B cell (primary cell): Measurements from ENCODE around the gene ITGA3. TPM values are rescaled to one million over a fixed set of nuclear protein-coding genes. Genes with fewer than 3 reads are reported as not detected.

Experiments used
- ATAC-seq: fragments of 200-7000 bp; cut with Tn5 transposase; one replicate; pipeline ENCODE4 v1.10.0; 2021; ENCODE audit warnings: low read depth, mild to moderate bottlenecking, moderate number of reproducible peaks, moderate library complexity
- CTCF ChIA-PET: fragments of 350-600 bp; sonication (Branson Sonifier 250); formaldehyde crosslinking; loops from one replicate; lab custom pipeline; 2021; ENCODE audit warnings: antibody characterized with exemption, inconsistent platforms; lab: Charles Lee
- POLR2A ChIA-PET: fragments of 350-600 bp; sonication (Branson Sonifier 250); formaldehyde crosslinking; loops from one replicate; lab custom pipeline; 2021; ENCODE audit warnings: antibody characterized with exemption; lab: Charles Lee
- DNase-seq: peaks from one replicate; pipeline ENCODE4 v3.0.0; 2013
- H2AFZ ChIP-seq: 2 replicates; pipeline ENCODE4 v1.6.1; 2012; ENCODE audit warnings: mild to moderate bottlenecking, low read depth, low read length; ENCODE audit not compliant: insufficient read depth, poor library complexity, severe bottlenecking
- H3K27ac ChIP-seq, 2 donors: 1 replicate in 1 of 2; 2 replicates in 1 of 2; pipeline ENCODE4 v1.5.1; 2012 to 2013; ENCODE audit warnings: low read length in 2 of 2, mild to moderate bottlenecking in 2 of 2, moderate library complexity in 1 of 2
- H3K27me3 ChIP-seq, 4 experiments: fragments of 200-600 bp in 1 of 4; sonication (generic) in 1 of 4; replicated peaks in 1 of 4; 1 replicate in 2 of 4; 2 replicates in 2 of 4; pipeline versions ENCODE4 v1.6.1 to v1.7.0; 2013 to 2016; ENCODE audit warnings: low read length in 3 of 4, mild to moderate bottlenecking in 2 of 4, mixed read lengths in 1 of 4, moderate library complexity in 1 of 4; ENCODE audit not compliant: insufficient read depth in 4 of 4, control insufficient read depth in 3 of 4; ENCODE audit errors: control extremely low read depth in 1 of 4
- H3K36me3 ChIP-seq, 2 experiments: replicated peaks in 1 of 2; 1 replicate in 1 of 2; 2 replicates in 1 of 2; pipeline versions ENCODE4 v1.6.1 to v1.7.1; 2013; ENCODE audit warnings: low read length in 1 of 2; ENCODE audit not compliant: insufficient read depth in 2 of 2, control insufficient read depth in 1 of 2; ENCODE audit errors: control extremely low read depth in 1 of 2, extremely low read depth in 1 of 2
- H3K4me1 ChIP-seq, 2 donors: fragments of 200-600 bp in 1 of 2; sonication (generic) in 1 of 2; 1 replicate in 1 of 2; 2 replicates in 1 of 2; pipeline versions ENCODE4 v1.5.1 to v1.6.1; 2013 to 2017; ENCODE audit warnings: low read length in 2 of 2; ENCODE audit not compliant: control insufficient read depth in 2 of 2, insufficient read depth in 2 of 2
- H3K4me2 ChIP-seq: replicated peaks from 2 replicates; pipeline ENCODE3; 2012; ENCODE audit warnings: mild to moderate bottlenecking, low read depth, low read length; ENCODE audit not compliant: poor library complexity, severe bottlenecking
- H3K4me3 ChIP-seq, 5 experiments: fragments of 200-600 bp in 1 of 5; sonication (generic) in 1 of 5; 1 replicate in 3 of 5; 2 replicates in 2 of 5; pipeline versions ENCODE4 v1.5.1 to v1.7.0; 2011 to 2016; ENCODE audit warnings: low read length in 4 of 5, mild to moderate bottlenecking in 4 of 5, low read depth in 2 of 5, control low read depth in 1 of 5, moderate library complexity in 1 of 5; ENCODE audit not compliant: insufficient read depth in 1 of 5; ENCODE audit errors: control extremely low read depth in 1 of 5, extremely low read depth in 1 of 5
- H3K79me2 ChIP-seq: fragments of 200-600 bp; sonication (generic); one replicate; pipeline ENCODE4 v1.6.0; 2016; ENCODE audit warnings: low read length; ENCODE audit not compliant: control insufficient read depth, insufficient read depth
- H3K9ac ChIP-seq: fragments of 200-600 bp; sonication (generic); 2 replicates; pipeline ENCODE4 v1.6.1; 2017; ENCODE audit warnings: mild to moderate bottlenecking, low read length, moderate library complexity
- H3K9me3 ChIP-seq, 3 donors: one replicate each; pipeline versions ENCODE4 v1.6.1 to v1.7.1; 2013; ENCODE audit warnings: low read length in 2 of 3; ENCODE audit not compliant: control insufficient read depth in 2 of 3, insufficient read depth in 1 of 3; ENCODE audit errors: control extremely low read depth in 1 of 3
- H4K20me1 ChIP-seq: 2 replicates; pipeline ENCODE4 v1.6.0; 2012; ENCODE audit warnings: mild to moderate bottlenecking, low read length; ENCODE audit not compliant: insufficient read depth, control insufficient read depth, poor library complexity, severe bottlenecking
- H3K27ac Mint-ChIP-seq: one replicate; pipeline ENCODE4 v1.8.0; 2021; ENCODE audit warnings: mixed read lengths
- H3K27me3 Mint-ChIP-seq: one replicate; pipeline ENCODE4 v1.8.0; 2021; ENCODE audit warnings: mixed read lengths
- H3K4me1 Mint-ChIP-seq: one replicate; pipeline ENCODE4 v1.8.0; 2021; ENCODE audit warnings: mixed read lengths
- H3K4me3 Mint-ChIP-seq: one replicate; pipeline ENCODE4 v1.8.0; 2021; ENCODE audit warnings: mixed read lengths
- H3K9me3 Mint-ChIP-seq: one replicate; pipeline ENCODE4 v1.8.0; 2022; ENCODE audit warnings: mixed read lengths; ENCODE audit not compliant: insufficient read depth
- CTCF ChIP-seq: fragments of 200-600 bp; IDR thresholded peaks from one replicate; pipeline ENCODE4 v1.8.0; 2022; ENCODE audit warnings: antibody characterized with exemption, mild to moderate bottlenecking
- EZH2 ChIP-seq: IDR thresholded peaks from 2 replicates; pipeline ENCODE4 v1.6.1; 2012; ENCODE audit warnings: borderline replicate concordance, low read depth, mild to moderate bottlenecking, moderate library complexity, low read length; ENCODE audit not compliant: insufficient read depth, poor library complexity, severe bottlenecking
- WGBS: methylation state at CpG from one replicate; pipeline ENCODE4 v1.1.5; 2013; ENCODE audit warnings: missing lambda C conversion rate; ENCODE audit not compliant: insufficient coverage; 5-methylcytosine and 5-hydroxymethylcytosine counted together
- intact Hi-C: fragments of 100-400 bp; cut with micrococcal nuclease; formaldehyde crosslinking; loops from one replicate; pipeline ENCODE4 v1.10.0; 2022
- polyA plus RNA-seq: library from polyadenylated mRNA; depleted of rRNA; stranded (reverse); fragments of >200 nt; gene quantifications from 2 replicates; pipeline ENCODE4 v1.2.3, GENCODE V29; 2012
- total RNA-seq, 2 donors: library from RNA; stranded (reverse); fragments of 120-200 nt in 1 of 2; gene quantifications; 1 replicate in 1 of 2; 2 replicates in 1 of 2; pipeline versions ENCODE4 v1.2.3 to v1.2.4, GENCODE V29; 2013 to 2022

Gene ITGA3
- total and polyA plus RNA-seq, 2 donors (not counting 1 experiment from before 2014, with no cell fraction given) = 11.9 to 13.3 TPM

- no peak overlapping the region for H3K27ac ChIP-seq
- H3K27me3 Mint-ChIP-seq = peaks cover 33% of the 10 kb centered on the region
- H3K9me3 ChIP-seq = no peaks in the 10 kb centered on the region
- no peak overlapping the region for H2AFZ ChIP-seq
- no peaks in the 10 kb centered on the region for H3K4me1 Mint-ChIP-seq
- H3K36me3 ChIP-seq = no peaks in the 10 kb centered on the region
- intact Hi-C loops = no loop called here
- no peak for TF ChIP-seq CTCF
- TF ChIP-seq EZH2 = no peak
- WGBS = no CpG with 5 or more reads among the region's 5 CpGs
- H3K4me3 ChIP-seq = no peak overlapping the region
- no peak overlapping the region for H3K9ac ChIP-seq
- H3K9me3 Mint-ChIP-seq = no peaks in the 10 kb centered on the region
- peaks cover 0 to 23% (median 6%) of the 10 kb centered on the region in 4 experiments for H3K27me3 ChIP-seq
- DNase-seq (no peak), ATAC-seq (no peak)
- no peaks in the 10 kb centered on the region for H3K4me1 ChIP-seq
- H3K4me3 Mint-ChIP-seq = no peak overlapping the region
- POLR2A ChIA-PET = no interaction called here
- CTCF ChIA-PET = interaction anchor here (0.6 kb wide), 1 partner anchor 13 kb away, joined by 4 read pairs; no protein-coding TSS in a partner anchor
- no peak overlapping the region for H3K27ac Mint-ChIP-seq
- no peak overlapping the region for H3K4me2 ChIP-seq
- no peaks in the 10 kb centered on the region for H4K20me1 ChIP-seq
- H3K79me2 ChIP-seq = no peaks in the 10 kb centered on the region
Measured at GRCh38 chr17:50042211-50042610, 13.7 kb upstream of the ITGA3 start.

GRCh38 chr17:50043290-50044148 lies 12.4 kb upstream of the ITGA3 start:
- H3K4me1 ChIP-seq = no peaks in the 10 kb centered on the region
- intact Hi-C loops = no loop called here
- H2AFZ ChIP-seq = no peak overlapping the region
- H4K20me1 ChIP-seq = no peaks in the 10 kb centered on the region
- H3K9me3 ChIP-seq = no peaks in the 10 kb centered on the region
- Mint-ChIP-seq H3K4me3 (no peak overlapping the region), H3K27me3 (peaks cover 41% of the 10 kb centered on the region), H3K9me3 (no peaks in the 10 kb centered on the region), H3K27ac (no peak overlapping the region), H3K4me1 (no peaks in the 10 kb centered on the region)
- H3K4me3 ChIP-seq = no peak overlapping the region
- no peaks in the 10 kb centered on the region for H3K79me2 ChIP-seq
- no peak overlapping the region for H3K27ac ChIP-seq
- ChIA-PET POLR2A (no interaction called here), CTCF (interaction anchor here (1.2 kb wide), 1 partner anchor 46 kb away, joined by 3 read pairs; no protein-coding TSS in a partner anchor)
- DNase-seq (no peak), ATAC-seq (no peak)
- TF ChIP-seq EZH2 = no peak
- TF ChIP-seq CTCF = no peak
- no peaks in the 10 kb centered on the region for H3K36me3 ChIP-seq
- WGBS = 88% methylated on average over 16 of the region's 16 CpGs
- H3K27me3 ChIP-seq = peaks cover 0 to 26% (median 6%) of the 10 kb centered on the region in 4 experiments
- H3K9ac ChIP-seq = no peak overlapping the region
- no peak overlapping the region for H3K4me2 ChIP-seq
